Measurements from ENCODE around the gene PDE11A.

The PDE11A gene

GRCh38 chr2:177683661-177684069 is 388.9 kb downstream of the PDE11A start:
- ATAC-seq (ENCODE audit: insufficient read depth, low read depth) (no peak), DNase-seq (no peak)
- no peaks in the 10 kb centered on the region for H3K27me3 ChIP-seq (ENCODE audit: insufficient read depth, low read length, poor library complexity)
- peaks cover 3% of the 10 kb centered on the region; the same call in 1 of the 2 replicates for H3K4me1 ChIP-seq (ENCODE audit: insufficient read depth, low read length)
- H3K9me3 ChIP-seq (ENCODE audit: insufficient read depth, low read length, severe bottlenecking): no peaks in the 10 kb centered on the region
- no peak for TF ChIP-seq EZH2 (IDR thresholded peaks at IDR 0.05; ENCODE audit: borderline replicate concordance, low read depth, low read length, severe bottlenecking)
- TF ChIP-seq CTCF (IDR thresholded peaks at IDR 0.05; ENCODE audit: borderline replicate concordance, extremely low read depth, low read length, poor library complexity, severe bottlenecking): no peak
- H3K36me3 ChIP-seq (ENCODE audit: insufficient read depth, low read length): no peaks in the 10 kb centered on the region
- no peaks in the 10 kb centered on the region for H3K79me2 ChIP-seq (ENCODE audit: insufficient read depth, low read length)
- no peak overlapping the region for H3K4me2 ChIP-seq (ENCODE audit: insufficient read depth, low read length)
- H3K9ac ChIP-seq (ENCODE audit: low read depth, low read length): no peak overlapping the region
- no peak overlapping the region for H3K4me3 ChIP-seq (ENCODE audit: low read depth in 1 of 2, low read length in 2 of 2)
- no peak overlapping the region for H3K27ac ChIP-seq (ENCODE audit: low read length)
- H2AFZ ChIP-seq (ENCODE audit: low read depth, low read length): no peak overlapping the region
- H4K20me1 ChIP-seq (ENCODE audit: insufficient read depth, low read length): no peaks in the 10 kb centered on the region

- Histone ChIP-seq H3K9me3 (ENCODE audit: insufficient read depth, low read length, severe bottlenecking) (no peaks in the 10 kb centered on the region), H4K20me1 (ENCODE audit: insufficient read depth, low read length) (no peaks in the 10 kb centered on the region), H3K4me3 (ENCODE audit: low read depth in 1 of 2, low read length in 2 of 2) (no peak overlapping the region), H3K9ac (ENCODE audit: low read depth, low read length) (no peak overlapping the region), H3K36me3 (ENCODE audit: insufficient read depth, low read length) (no peaks in the 10 kb centered on the region), H3K4me2 (ENCODE audit: insufficient read depth, low read length) (no peak overlapping the region), H3K79me2 (ENCODE audit: insufficient read depth, low read length) (no peaks in the 10 kb centered on the region), H3K4me1 (ENCODE audit: insufficient read depth, low read length) (no peaks in the 10 kb centered on the region), H3K27me3 (ENCODE audit: insufficient read depth, low read length, poor library complexity) (no peaks in the 10 kb centered on the region), H2AFZ (ENCODE audit: low read depth, low read length) (no peak overlapping the region), H3K27ac (ENCODE audit: low read length) (no peak overlapping the region)
- no peak for ATAC-seq (ENCODE audit: insufficient read depth, low read depth)
- TF ChIP-seq EZH2 (IDR thresholded peaks at IDR 0.05; ENCODE audit: borderline replicate concordance, low read depth, low read length, severe bottlenecking) (no peak), CTCF (IDR thresholded peaks at IDR 0.05; ENCODE audit: borderline replicate concordance, extremely low read depth, low read length, poor library complexity, severe bottlenecking) (no peak)
- DNase-seq: no peak
Measured at GRCh38 chr2:177682836-177683660, 389.5 kb downstream of the PDE11A start.

GRCh38 chr2:177682006-177682405 is 390.6 kb downstream of the PDE11A start:
- no peaks in the 10 kb centered on the region for H3K36me3 ChIP-seq (ENCODE audit: insufficient read depth, low read length)
- ATAC-seq (ENCODE audit: insufficient read depth, low read depth): no peak

More at GRCh38 chr2:177682006-177682405, 390.6 kb downstream of the PDE11A start:
- Histone ChIP-seq H3K9me3 (ENCODE audit: insufficient read depth, low read length, severe bottlenecking) (no peaks in the 10 kb centered on the region), H3K79me2 (ENCODE audit: insufficient read depth, low read length) (no peaks in the 10 kb centered on the region), H3K4me2 (ENCODE audit: insufficient read depth, low read length) (no peak overlapping the region), H3K4me3 (ENCODE audit: low read depth in 1 of 2, low read length in 2 of 2) (no peak overlapping the region), H3K9ac (ENCODE audit: low read depth, low read length) (no peak overlapping the region), H2AFZ (ENCODE audit: low read depth, low read length) (no peak overlapping the region), H3K4me1 (ENCODE audit: insufficient read depth, low read length) (no peaks in the 10 kb centered on the region), H3K27me3 (ENCODE audit: insufficient read depth, low read length, poor library complexity) (no peaks in the 10 kb centered on the region), H4K20me1 (ENCODE audit: insufficient read depth, low read length) (no peaks in the 10 kb centered on the region), H3K27ac (ENCODE audit: low read length) (no peak overlapping the region)
- DNase-seq: no peak
- no peak for TF ChIP-seq EZH2 (IDR thresholded peaks at IDR 0.05; ENCODE audit: borderline replicate concordance, low read depth, low read length, severe bottlenecking)
- no peak for TF ChIP-seq CTCF (IDR thresholded peaks at IDR 0.05; ENCODE audit: borderline replicate concordance, extremely low read depth, low read length, poor library complexity, severe bottlenecking)

Data from DND-41 (cell line).